ENCODE measurements around the gene FOXG1.

The FOXG1 gene

DNA sequence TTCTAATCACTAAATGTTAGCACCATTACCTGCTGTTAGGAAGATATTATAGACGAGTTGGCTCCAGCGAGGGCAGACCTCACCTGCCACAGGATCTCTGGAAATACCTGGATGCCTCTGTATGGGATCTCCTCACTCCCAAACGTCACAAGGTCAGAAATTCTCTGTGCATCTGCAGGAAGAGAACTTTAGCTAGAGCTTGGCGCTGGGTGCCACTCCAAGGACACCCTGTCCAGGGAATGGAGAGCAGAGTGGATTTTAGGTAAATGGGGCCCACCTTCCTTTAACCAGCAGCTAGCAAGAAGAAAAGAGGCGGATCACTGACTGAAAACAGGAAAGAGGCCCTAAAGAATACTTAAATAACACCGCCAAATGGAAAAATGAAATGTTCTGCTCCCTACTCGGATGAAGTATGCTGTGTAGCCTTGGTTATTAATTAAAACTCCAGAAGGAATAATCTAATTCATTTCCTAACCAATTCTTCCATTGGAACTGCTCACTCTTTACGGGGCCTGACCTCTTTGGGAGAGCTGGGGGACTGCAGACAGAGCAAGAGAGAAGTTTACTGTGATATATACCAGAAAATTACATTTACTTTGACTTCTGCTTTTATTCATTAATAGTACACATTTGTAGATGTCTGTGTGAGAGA is 4.2 kb upstream of the FOXG1 start:
- TF ChIP-seq, protein P1, sequence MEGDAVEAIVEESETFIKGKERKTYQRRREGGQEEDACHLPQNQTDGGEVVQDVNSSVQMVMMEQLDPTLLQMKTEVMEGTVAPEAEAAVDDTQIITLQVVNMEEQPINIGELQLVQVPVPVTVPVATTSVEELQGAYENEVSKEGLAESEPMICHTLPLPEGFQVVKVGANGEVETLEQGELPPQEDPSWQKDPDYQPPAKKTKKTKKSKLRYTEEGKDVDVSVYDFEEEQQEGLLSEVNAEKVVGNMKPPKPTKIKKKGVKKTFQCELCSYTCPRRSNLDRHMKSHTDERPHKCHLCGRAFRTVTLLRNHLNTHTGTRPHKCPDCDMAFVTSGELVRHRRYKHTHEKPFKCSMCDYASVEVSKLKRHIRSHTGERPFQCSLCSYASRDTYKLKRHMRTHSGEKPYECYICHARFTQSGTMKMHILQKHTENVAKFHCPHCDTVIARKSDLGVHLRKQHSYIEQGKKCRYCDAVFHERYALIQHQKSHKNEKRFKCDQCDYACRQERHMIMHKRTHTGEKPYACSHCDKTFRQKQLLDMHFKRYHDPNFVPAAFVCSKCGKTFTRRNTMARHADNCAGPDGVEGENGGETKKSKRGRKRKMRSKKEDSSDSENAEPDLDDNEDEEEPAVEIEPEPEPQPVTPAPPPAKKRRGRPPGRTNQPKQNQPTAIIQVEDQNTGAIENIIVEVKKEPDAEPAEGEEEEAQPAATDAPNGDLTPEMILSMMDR (conservative IDR thresholded peaks at IDR 0.05; ENCODE audit: low read length): no peak
- H3K4me3 ChIP-seq (ENCODE audit: low read length): no peak overlapping the region
- no peak for DNase-seq (ENCODE audit: low read depth)

DNA sequence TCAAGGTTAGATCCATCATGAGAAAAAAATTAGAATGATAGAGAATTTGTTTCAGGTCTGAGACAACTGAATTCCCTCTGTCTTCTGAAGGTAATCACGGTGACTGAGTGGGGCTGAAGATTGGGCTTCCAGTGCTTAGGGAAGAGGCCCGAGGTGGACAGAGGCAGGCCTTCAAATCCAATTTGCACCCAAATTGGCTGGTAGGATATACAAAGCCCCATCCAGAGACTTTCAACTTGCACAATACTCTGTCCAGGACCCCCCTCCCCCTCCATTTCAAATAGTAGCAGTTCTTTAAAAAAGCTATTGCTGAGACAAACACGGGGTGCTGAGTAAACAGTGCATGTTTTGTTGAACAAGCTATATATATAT is 3.6 kb upstream of the FOXG1 start:
- no peak for DNase-seq (ENCODE audit: low read depth)
- TF ChIP-seq, protein P1 (conservative IDR thresholded peaks at IDR 0.05; ENCODE audit: low read length): no peak
- no peak overlapping the region for H3K4me3 ChIP-seq (ENCODE audit: low read length)

DNA sequence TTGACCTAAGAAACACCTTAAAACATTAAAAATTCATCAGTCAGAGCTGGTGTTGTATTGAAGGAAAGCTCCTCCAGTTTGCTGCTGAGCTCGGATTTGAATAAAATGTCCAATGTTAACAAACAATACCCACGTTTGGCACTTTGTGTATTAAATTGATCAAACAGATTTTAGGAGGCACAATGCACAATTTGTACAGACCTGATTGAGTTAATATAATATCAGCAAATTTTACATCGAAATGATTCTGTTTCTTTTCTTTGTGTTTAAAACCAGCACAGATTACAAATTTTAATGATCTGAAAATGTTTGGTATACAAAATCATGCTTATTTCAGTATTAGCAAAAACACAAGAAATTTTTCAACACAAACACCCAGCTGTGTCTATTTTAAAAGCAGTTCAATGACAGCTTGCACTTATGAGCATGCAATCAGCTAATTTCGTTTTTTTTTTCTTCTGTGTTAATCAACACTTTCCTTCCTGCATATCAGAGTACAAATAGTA is 2.8 kb upstream of the FOXG1 start:
- TF ChIP-seq, protein P1 (conservative IDR thresholded peaks at IDR 0.05; ENCODE audit: low read length): no peak
- no peak for DNase-seq (ENCODE audit: low read depth)
- H3K4me3 ChIP-seq (ENCODE audit: low read length): no peak overlapping the region

DNA sequence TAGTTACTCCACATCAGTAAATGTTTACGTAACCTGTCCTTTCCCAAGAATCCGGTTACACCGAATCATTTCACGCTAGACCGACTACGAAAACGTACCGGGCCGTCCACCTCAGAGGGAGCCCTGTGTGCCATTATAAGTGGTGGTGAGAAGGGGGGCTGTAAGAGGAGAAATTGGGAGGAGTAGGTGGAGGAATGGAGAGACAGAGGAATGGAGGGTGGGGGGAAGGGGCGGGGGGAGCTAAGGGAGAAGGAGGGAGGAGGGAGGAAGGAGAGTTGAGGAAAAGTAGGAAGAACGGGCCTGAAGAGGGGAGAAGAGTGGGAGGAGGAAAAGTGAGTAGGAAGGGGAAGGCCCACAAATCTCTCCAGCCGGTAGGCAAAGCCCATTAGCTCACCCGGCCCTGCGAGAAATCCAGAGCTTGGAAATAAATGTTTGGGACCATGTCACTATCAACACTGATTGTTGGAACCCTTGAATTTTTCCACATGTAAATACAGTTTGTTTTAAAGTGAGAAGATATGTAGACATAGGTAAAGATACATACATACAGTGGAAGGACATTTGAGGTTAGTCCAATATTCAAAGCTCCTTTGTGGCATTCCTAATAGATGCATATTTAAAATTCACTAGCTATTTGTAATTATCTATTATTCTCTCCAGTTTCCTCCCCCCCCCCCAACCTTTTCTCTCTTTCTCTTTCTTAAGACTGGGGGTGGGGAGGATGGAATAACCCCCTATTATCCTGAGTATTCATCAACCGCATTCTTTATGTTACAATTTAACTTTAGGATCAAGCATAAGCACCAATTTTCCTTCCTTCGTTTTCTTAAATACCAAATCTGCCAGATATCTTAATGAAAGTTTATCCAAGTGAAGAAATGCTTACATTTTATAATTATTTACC is 2.1 kb upstream of the FOXG1 start:
- no peak for DNase-seq (ENCODE audit: low read depth)
- H3K4me3 ChIP-seq (ENCODE audit: low read length): no peak overlapping the region
- TF ChIP-seq, protein P1 (conservative IDR thresholded peaks at IDR 0.05; ENCODE audit: low read length): no peak

DNA sequence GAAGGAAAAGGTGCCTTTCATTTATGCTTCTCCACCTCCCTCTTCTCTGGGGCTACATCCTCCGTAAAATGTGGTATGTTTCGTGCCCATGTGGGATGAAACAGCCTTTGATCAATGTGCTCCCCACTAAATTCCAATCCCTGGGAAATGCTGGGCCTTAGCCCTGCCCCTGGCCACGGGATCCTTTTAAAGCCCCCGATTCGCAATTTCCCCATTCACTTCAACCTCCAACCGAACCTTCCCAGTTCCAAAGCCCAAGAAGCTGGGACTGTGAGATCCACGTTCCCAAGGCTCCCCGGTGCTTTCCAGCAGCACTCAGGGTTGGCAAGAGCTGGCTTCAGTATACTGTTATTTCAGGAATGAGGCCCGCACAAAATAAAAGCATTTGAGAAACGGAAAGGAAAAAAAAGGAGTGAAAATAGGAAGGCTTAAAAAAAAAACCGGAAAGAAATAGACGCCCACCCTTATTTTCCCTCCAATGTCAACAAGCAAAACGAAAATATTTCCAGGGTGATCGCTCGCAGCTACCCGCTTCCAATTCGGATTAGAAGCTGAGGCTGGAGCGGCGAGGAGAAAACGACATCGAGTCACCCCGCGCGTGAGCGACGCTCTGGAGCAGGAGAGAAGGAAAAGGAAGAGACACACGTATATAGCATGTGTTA is 1.3 kb upstream of the FOXG1 start:
- TF ChIP-seq, protein P1 (conservative IDR thresholded peaks at IDR 0.05; ENCODE audit: low read length): no peak
- DNase-seq (ENCODE audit: low read depth): no peak
- H3K4me3 ChIP-seq (ENCODE audit: low read length): peak overlapping the region; percentile 43

DNA sequence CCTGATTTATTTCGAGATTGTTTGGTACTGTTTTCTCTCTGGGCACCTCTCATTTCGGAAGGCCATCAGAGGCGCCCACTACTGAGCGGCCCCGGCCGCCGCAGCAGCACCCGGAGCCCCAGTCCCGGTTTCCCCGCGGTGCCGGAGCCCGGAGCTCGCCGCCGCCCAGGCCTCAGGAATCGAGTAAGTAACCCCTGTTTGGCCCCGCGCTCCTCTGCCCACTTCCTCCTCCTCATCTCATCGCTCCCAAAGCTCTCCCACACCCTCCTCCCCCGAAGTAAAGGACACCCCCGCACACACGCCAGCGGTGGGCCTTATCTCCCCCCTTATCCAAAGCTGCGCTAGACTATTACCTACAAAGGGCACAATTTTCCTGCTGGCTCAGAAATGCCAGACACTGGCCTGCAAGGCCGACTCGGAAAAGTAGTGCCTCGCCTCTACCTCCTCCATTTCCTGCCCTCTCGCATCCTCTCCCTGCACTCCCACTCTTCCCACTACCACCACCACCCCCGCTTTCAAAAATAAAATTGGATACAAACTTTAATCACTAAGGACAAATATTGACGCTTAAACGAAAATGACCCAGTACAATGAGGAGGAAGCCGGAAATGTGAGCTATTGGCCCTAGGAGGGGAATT is 637 bp upstream of the FOXG1 start:
- TF ChIP-seq, protein P1 (conservative IDR thresholded peaks at IDR 0.05; ENCODE audit: low read length): no peak
- no peak for DNase-seq (ENCODE audit: low read depth)
- peak overlapping the region; percentile 43 for H3K4me3 ChIP-seq (ENCODE audit: low read length)

All from AG10803 (cell line).